Stimulated activated CD8-positive, alpha-beta memory T cell treated with anti-CD3 and anti-CD28 coated beads, Interleukin-15, amount 100 ng/mL, for 48 hours (primary cell): ENCODE measurements around the gene LPIN2.
A peak's percentile ranks its signal among the peaks of the same experiment; 100 is the strongest.
"Not testable (repeated sequence)": the region's sequence is repeated elsewhere in the genome, so short reads cannot be mapped to it uniquely, and the experiment has no call there.

Experiments used
- DNase-seq, 2 donors: peaks; one replicate each; pipeline ENCODE4 v3.0.0-alpha.2; 2020; ENCODE audit warnings: low read depth in 2 of 2

The LPIN2 gene

DNA sequence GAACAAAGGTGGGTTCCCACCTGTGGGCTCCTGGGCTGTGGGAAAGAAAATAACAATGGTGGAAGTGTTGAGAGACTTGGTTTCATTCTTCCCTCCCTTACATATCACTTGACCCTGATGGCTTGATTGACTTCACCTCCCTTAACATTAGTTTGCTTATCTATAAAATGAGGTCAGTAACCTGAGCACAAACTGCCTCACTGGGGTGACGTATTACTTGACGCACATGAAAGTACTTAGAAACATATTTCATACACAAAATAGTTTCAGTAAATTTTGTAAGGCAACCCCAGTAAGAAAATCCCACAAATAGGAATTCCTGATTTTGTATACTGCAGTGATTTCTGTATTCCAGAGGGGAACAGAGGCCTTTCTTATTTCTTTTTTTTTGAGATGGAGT, 29.4 kb upstream of the LPIN2 start:
- DNase-seq: no peak

DNA sequence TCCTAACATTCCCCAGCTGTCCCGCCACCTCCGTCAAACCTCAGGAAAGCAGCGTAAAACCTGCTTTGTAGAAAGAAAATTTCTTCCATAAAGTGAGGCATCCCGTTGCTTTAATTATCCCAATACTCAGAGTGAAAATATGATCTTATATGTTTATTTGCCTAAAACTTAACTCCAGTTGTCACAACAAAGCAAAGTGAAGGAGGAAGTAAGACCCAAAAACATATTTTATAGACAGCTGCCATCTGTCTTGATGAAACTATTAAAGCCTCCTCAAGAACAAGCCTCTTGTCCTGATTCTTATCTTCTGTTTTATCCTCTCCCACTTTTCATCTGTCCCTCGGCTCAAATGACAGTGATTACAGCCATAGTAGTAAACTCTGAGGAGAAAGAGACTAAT, 28.9 kb upstream of the LPIN2 start:
- no peak for DNase-seq

DNA sequence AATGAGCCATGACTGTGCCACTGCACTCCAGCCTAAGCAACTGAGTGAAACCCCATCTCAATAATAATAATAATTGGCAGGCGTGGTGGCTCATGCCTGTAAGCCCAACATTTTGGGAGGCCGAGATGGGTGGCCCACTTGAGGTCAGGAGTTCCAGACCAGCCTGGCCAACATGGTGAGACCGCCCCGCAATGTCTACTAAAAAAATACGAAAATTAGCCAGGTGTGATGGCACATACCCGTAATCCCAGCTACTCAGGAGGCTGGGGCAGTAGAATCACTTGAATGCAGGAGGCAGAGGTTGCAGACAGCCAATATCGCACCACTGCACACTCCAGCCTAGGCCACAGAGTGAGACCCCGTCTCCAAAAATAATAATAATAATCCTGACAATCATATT, 27.9 kb upstream of the LPIN2 start:
- no peak for DNase-seq

DNA sequence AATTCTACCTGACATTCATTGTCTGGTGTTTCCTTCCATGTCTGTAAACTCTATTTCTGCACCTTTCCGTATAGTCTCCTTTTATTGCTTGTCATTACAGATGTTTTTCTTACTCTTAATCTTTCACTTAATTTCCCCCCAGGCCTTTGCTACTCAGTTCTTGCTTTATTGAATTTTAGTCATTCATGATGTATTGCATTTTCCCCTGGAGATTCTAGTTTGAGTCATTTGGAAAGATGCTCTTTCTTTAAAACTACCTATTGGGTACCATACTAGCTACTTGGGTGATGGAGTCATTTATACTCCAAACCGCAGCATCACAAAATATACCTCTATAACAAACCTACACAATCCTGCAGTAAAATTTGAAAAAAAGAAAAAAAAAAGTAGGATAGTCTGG, 27.2 kb upstream of the LPIN2 start:
- no peak for DNase-seq

DNA sequence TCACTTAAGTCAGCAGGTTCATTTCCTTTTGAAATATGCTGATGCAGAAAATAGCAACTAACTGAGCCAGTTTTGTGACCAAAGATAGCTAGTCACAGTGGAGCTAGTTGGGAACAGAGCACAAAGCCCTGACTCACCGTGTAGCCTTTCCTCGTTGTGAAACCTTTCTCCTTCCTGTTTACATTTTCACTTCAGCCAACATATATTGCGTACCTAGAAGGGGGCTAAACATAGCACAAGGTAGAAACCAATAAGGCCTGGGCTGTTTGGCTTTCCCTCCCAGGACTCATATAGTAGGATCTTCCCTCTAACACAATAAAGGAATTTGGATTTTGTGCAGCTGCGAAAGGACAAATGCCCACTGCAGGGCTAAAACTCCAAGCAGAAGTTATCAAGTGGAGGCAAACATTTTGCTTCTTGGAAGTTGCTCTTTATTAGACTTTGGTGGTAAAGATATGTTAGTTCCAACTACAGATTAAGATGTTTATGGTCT, 24.5 kb upstream of the LPIN2 start:
- no peak for DNase-seq

DNA sequence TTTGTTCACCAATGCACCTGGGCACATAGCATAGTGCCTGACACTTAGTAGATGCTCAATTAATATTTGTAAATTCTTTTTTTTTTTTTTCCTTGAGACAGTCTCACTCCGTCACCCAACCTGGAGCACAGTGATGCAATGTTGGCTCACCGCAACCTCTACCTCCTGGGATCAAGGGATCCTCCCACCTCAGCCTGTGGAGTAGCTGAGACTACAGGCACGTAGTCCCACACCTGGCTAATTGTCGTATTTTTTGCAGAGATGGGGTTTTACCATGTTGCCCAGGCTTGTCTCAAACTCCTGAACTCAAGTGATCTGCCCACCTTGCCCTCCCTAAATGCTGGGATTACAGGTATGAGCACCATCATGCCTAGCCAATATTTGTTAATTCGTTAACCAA, 23.2 kb upstream of the LPIN2 start:
- DNase-seq: no peak

DNA sequence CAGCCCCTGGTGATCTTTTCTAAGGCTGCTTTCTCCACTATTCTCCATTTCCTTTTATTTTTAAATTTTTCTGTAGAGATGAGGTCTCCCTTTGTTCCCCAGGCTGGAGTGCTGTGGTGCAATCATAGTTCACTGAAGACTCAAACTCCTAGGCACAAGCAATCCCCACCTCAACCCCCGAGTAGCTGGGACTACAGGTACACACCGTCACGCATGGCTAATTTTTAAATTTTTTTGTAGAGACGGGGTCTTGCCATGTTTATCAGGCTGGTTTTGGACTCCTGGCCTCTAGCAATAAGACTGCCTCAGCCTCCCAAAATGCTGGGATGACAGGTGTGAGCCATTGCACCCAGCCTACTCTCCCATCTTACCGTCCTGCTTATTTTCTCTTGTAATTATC, 22.7 kb upstream of the LPIN2 start:
- DNase-seq: no peak

DNA sequence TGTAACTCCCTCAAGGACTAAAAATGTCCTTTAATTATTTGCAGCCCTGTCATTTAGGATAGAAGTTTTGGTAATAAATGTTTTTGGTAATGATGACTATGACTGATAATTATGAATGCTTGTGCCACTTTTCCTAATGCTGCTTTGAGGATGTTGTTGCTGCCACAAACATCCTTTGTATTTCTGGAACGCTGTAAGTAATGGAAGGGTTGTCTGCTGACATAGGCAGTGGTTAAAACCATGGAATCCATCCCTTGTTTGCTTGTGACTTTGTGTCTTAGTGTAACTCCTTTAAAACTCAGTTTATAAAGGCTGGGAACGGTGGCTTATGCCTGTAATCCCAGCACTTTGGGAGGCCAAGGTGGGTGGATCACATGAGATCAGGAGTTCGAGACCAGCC, 19.8 kb upstream of the LPIN2 start:
- DNase-seq: no peak

DNA sequence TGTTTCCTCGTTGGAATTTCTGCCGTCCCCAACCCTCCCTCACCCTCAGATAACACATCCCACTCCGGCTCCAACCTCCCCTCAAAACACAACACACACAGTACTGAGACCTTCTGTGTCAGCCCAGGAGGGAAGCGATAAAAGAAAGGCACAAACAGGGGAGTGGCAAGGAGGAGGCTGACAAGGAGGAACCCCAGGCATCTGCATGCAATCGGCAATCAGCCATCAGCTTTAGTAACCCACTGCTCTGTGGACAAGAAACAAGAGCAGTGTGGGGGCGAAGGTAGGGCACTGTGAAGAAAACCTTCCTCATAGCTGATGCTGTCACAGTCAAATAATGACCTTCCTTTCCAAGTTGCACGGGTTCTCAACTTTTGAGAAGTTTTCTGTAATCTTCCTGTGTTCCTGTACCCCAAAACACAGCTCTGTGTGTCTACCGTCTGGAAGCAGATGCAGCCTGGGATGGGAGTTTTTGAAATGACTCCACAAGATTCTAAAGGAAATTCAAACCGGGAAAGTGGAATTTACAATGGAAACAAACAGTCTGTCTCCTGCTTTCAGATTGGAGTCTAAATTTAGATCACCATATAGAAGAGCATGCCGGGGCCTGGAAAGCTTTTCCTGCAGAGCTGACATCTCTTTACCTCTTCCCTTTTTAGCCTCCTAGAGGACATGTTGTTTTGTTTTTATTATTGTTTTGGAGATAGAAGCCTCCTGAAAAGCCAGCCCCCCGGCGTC, 16.4 kb upstream of the LPIN2 start:
- DNase-seq: no peak

DNA sequence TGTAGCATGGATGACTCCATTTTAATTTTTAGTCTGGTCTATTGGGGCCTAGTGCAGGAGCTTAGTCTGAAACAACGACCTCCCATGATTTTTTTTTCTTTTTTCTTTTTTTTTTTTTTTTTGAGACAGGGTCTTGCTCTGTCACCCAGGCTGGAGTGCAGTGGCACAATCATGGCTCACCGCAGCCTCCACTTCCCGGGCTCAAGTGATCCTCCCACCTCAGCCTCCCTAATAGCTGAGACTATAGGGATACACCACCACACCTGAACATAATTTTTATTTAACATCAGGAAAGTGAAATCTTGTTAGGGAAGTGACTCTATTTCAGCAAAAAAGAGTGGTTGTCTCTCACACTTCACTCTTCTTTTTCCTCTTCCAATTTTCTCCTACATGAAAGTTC, 15.2 kb upstream of the LPIN2 start:
- DNase-seq: not testable (repeated sequence)

DNA sequence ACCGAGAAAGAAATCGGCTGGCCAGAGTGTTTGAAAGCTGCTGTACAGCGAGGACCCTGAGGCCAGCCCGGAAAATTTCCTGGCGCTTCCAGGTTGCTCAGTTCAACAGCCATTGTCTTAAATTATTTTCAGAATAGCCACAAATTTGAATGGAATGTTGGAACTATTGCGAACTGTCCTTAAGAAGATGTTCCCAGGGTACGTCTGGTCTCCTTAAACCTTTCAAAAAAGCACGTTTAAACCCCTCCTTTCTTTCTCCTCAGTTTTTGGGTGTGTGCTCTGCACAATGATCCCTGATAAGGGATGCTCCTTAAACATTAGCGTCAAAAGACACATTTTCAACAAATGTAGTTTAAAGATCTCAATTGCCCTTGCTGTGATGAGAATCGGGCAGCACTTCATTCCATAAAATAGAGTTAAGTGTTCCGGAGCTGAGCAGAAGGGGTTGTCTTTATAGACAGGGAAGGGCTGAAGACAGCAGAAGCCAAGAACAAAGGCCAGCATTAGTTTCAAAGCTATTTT, 14.5 kb upstream of the LPIN2 start:
- DNase-seq: no peak

DNA sequence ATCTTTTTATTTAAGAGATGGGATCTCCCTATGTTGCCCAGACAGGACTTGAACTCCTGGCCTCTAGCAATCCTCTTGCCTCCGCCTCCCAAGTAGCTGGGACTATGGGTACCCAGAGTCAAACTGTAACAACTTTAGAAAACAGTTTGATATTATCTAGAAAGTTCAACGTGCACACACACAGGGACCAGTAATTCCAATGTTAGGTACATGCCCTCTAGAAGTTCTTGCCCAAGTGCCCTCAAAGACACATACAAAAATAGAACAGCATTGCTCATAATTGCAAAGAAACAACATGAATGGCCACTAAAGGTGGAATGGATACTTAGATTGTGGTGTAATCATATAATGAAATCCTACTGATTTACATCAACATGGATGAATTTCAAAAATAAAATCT, 12.6 kb upstream of the LPIN2 start:
- no peak for DNase-seq

DNA sequence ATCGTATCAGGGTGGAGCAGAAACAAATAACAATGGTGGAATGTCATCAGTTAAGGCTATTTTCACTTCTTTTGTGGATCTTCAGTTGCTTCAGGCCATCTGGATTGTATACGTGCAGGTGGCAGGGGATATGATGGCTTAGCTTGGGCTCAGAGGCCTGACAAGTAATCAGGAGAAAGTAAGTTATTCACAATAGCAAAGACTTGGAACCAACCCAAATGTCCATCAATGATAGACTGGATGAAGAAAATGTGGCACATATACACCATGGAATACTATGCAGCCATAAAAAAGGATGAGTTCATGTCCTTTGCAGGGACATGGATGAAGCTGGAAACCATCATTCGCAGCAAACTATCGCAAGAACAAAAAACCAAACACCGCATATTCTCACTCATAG, 10.7 kb upstream of the LPIN2 start:
- DNase-seq: not testable (repeated sequence)

DNA sequence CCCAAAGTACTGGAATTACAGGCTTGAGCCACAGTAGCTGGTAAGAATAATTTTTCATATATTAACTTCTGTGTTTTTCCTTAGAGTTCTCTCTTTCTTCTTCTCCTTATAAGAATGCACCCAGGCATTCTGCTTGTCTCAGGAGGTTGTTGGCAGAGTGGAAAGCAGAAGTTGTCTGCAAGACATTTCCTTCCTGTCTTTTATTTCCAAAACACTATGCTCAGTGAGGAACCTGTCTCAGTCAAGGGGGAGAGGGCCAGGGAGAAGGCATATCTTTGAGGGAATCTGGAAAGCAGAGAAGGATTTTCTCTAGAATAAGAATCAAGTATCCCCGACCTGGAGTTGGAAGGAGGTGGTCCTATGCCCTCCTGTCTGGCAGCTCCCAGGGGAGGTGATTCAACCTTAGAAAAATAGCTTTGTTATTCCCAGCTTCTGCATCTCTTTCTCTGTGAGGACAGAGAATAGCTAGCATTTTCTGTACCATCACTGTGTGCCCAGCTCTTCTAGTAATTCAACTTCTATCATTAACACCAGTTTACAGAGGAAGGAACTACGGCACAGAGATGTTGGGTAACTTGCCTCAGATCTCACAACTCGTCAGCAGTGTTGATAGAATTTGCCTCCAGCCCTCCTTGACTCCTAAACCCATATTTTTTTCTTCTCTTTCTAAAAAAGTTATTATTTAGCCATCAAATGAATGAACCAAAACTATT, 3.8 kb upstream of the LPIN2 start:
- DNase-seq: no peak

DNA sequence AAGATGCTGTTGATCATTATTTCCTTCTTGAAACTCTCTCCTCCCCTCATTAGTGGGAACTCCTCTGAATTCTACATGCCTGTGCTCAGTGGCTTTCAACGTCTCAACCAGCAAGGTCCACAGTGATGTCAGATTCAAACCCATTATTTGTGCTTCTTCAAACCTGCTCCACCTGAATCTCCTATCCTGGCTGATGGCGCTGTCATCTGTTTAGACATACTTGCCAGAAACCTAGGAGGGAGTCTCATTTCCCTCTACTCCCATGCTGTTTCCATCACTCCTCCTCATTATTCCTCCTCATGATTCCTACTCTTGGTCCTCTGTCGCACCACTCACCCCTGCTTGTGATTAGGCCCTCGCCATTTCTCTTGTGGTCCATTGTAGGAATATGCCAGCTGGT, 2.9 kb upstream of the LPIN2 start:
- DNase-seq: no peak

DNA sequence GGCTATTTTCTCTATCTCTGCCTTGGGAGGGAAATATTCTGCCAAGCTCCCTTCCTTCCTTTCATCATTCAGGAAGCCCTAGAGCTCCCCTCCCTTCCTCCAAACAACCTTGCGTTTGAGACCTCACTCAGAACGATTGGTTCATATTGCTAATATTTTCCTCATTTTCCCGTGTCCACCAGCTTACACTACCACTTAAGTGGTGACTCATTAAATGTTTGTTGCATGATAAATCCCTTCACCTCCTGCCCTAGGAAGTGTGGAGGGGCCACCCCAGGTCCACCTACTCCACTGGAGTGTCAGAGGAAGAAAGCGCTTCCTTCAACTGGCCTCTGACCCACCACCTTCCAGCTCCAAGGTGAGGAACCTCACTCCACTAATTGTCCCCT, 2.3 kb upstream of the LPIN2 start:
- DNase-seq: no peak

DNA sequence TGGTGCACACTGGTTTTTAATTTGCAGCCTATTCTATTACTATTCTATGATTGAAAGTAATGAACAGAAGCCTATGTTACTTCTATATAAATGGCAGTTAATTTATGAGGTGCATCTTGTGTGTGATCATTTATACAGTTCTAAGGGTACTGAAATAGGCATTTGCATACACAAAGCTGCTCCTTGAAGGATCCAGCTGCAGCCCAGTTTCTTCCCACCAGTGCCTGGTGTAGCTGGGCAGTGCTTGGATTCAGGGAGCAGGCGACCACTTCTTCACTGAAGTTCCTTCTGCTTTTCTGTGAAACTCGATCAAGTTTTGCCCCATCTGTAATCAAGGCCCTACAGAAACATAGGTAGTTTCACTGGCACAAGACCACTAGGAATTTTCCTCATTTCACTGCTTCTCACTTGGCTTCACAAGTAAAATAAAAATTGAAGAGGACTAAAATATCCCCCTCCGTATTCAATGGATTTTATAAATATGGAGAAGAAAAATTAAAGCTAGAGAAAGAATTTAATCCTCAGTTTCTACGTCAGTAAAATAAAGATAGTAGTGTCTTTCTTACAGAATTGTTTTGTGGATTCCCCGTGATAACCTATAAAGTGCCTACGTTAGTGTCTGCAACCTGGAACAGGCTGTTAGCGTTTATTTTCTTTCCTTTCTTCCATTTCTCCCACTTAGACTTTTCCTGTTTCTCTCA, 1.7 kb upstream of the LPIN2 start:
- no peak for DNase-seq

DNA sequence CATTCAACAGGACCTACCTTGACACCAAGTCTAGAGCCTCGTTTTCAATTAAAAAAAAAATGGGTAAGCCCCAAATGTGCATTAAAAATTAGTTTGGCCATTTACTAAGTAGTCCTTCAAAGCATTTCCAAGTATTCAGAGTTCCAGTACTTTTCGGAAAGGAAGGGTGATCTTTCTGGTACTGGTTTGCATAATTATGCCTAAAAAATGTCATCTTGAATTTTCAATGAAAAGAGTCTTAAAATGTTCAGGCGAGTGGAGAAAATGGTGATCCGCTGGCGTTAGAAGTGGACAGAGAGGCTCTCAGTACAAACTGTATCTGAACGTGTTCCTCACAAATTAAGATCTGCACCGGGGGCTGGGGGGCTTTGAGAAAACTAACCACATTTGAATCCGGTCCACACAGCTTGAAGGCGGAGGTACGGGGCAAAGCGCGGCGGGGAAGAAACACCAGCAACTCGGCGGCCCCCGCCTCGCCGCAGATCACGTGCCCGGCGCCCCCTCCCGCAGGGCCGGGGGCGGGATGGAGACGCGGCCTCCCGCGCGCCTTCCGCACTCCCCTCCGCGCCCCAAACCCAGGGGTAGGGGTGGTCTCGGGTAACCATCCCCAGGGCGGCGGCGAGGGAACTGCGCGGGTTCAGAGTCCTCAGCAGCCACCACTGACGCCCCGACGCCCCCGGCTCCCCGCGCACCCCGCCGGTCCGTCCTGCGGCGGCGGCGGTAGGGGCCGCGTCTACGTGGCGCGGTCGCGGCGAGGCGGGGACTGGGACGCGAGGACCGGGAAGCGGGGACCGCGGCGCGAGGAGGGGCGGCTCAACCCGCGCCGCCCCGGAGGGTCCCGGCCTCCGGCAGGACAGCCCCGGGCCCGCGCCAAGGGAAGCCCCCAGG, 564 bp downstream of the LPIN2 start:
- DNase-seq: peak; percentile 21 to 22

DNA sequence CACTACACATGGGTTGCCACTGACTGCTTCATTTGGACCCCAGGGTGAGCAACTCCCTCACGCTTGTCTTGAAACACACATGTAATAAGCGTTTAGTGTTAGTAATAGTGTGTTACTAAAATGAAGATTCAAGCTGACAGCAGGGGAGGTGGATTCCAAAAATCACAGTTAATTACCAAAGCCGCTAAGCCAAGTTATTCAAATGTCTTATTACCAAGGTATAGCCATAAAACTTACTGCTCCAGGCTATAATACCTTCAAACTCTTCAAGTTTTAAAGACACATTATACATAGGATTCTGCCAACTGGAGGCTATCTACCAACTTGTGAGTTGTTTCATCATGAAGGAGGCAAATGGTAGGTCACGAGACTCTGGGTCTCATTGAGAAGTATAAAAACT, 2.9 kb downstream of the LPIN2 start:
- no peak for DNase-seq

DNA sequence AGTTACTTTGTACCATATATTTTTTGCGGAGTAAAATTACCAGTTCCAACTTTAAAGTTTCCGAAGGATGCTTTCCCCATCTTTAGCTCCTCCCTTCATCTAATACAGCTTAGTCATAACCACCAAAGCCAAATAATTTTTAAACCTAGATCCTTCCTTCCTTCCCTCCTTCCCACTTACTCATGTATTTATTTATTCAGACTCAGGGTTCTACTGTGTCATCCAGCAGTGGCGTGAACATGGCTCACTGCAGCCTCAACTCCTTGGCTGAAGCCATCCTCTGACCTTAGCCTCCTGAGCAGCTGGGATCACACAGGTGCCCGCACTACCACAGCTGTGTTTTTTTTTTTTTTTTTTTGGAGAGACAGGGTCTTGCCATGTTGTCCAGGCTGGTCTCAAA, 4.4 kb downstream of the LPIN2 start:
- no peak for DNase-seq

DNA sequence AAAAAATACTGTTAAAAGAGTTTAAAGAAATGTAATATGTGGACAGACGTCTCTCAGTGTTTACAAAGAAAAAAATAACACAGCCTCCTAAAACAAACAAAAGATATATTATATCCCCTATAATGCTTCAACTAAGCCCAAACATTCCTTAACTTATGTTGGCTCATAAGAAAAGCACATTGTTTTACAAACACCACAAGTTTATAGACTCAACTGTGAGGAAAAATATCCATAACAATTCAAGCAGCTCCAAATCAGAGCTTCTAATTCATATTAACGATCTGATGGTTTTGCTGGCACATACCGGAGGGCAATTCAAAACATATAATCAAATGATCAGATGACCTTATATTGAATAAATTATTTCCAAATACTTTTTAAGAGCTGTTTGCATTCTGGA, 5.5 kb downstream of the LPIN2 start:
- no peak for DNase-seq

DNA sequence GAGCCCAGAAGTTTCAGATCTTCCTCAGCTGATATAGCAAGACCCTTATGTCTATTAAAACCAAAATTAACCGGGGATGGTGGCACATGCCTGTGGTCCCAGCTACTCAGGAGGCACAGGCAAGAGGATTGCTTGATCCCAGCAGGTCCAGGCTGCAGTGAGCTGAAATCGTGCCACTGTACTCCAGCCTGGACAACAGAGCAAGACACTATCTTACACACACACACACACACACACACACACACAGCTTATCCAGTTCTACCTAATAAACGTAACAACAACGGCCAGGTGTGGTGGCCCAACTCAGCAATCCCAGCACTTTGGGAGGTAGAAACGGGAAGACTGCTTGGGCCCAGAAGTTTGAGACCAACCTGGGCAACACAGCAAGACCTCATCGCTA, 7.5 kb downstream of the LPIN2 start:
- DNase-seq: no peak
